T-cell (primary cell): Measurements from ENCODE around the gene CDO1. TPM values are rescaled to one million over a fixed set of nuclear protein-coding genes. Genes with fewer than 3 reads are reported as not detected.
"Not testable (repeated sequence)": the region's sequence is repeated elsewhere in the genome, so short reads cannot be mapped to it uniquely, and the experiment has no call there.

ENCODE experiments used
- ATAC-seq, 4 experiments: fragments of 200-7000 bp in 3 of 4; fragments of 150-1000 bp in 1 of 4; cut with Tn5 transposase; replicated peaks in 1 of 4; 1 replicate in 3 of 4; 2 replicates in 1 of 4; pipeline ENCODE4 v1.10.0; 2021; ENCODE audit warnings: moderate library complexity in 3 of 4, mild to moderate bottlenecking in 2 of 4, moderate number of reproducible peaks in 1 of 4
- CTCF ChIA-PET, 2 donors: fragments of 300-600 bp; sonication (Branson Sonifier 250); formaldehyde crosslinking; loops; one replicate each; lab custom pipeline; 2022; ENCODE audit warnings: antibody characterized with exemption in 2 of 2; lab: Charles Lee
- POLR2A ChIA-PET, 2 donors: fragments of 300-600 bp; sonication (Branson Sonifier 250); formaldehyde crosslinking; loops; one replicate each; lab custom pipeline; 2022; ENCODE audit warnings: antibody characterized with exemption in 2 of 2; lab: Charles Lee
- DNase-seq, 35 experiments: peaks; one replicate each; pipeline versions ENCODE4 v3.0.0 to v3.0.0-alpha.2; 2013 to 2023
- H3K27ac ChIP-seq: one replicate; pipeline ENCODE4 v1.5.1; 2013; ENCODE audit warnings: low read length
- H3K27me3 ChIP-seq, 2 experiments: replicated peaks in 1 of 2; 1 replicate in 1 of 2; 2 replicates in 1 of 2; pipeline versions ENCODE4 v1.6.1 to v1.7.0; 2013; ENCODE audit warnings: low read length in 1 of 2, mixed read lengths in 1 of 2; ENCODE audit not compliant: control insufficient read depth in 2 of 2, insufficient read depth in 2 of 2; ENCODE audit errors: extremely low read depth in 1 of 2
- H3K36me3 ChIP-seq, 2 donors: 1 replicate in 1 of 2; 2 replicates in 1 of 2; pipeline versions ENCODE4 v1.6.1 to v1.7.0; 2013; ENCODE audit warnings: low read length in 1 of 2; ENCODE audit not compliant: control insufficient read depth in 2 of 2, insufficient read depth in 1 of 2; ENCODE audit errors: extremely low read depth in 1 of 2
- H3K4me1 ChIP-seq, 2 experiments: 1 replicate in 1 of 2; 2 replicates in 1 of 2; pipeline versions ENCODE4 v1.6.1 to v1.7.0; 2013; ENCODE audit warnings: low read length in 2 of 2, mixed read lengths in 1 of 2; ENCODE audit not compliant: insufficient read depth in 2 of 2, control insufficient read depth in 1 of 2; ENCODE audit errors: extremely low read depth in 1 of 2
- H3K4me3 ChIP-seq, 2 donors: 1 replicate in 1 of 2; 2 replicates in 1 of 2; pipeline versions ENCODE4 v1.5.1 to v1.7.0; 2013; ENCODE audit warnings: mild to moderate bottlenecking in 2 of 2, low read length in 1 of 2, moderate library complexity in 1 of 2; ENCODE audit not compliant: control insufficient read depth in 1 of 2; ENCODE audit errors: extremely low read depth in 1 of 2
- H3K9me3 ChIP-seq: 2 replicates; pipeline ENCODE4 v1.7.0; 2013
- H3K27ac Mint-ChIP-seq, 2 donors: one replicate each; pipeline ENCODE4 v1.8.0; 2020 to 2021; ENCODE audit warnings: mild to moderate bottlenecking in 2 of 2, mixed read lengths in 2 of 2
- H3K27me3 Mint-ChIP-seq, 2 donors: one replicate each; pipeline ENCODE4 v1.8.0; 2021 to 2022; ENCODE audit warnings: mixed read lengths in 2 of 2
- H3K36me3 Mint-ChIP-seq: one replicate; pipeline ENCODE4 v1.8.0; 2021; ENCODE audit warnings: mixed read lengths
- H3K4me1 Mint-ChIP-seq, 3 donors: one replicate each; pipeline ENCODE4 v1.8.0; 2020 to 2022; ENCODE audit warnings: mixed read lengths in 3 of 3, mild to moderate bottlenecking in 1 of 3
- H3K4me3 Mint-ChIP-seq, 3 donors: one replicate each; pipeline ENCODE4 v1.8.0; 2020 to 2022; ENCODE audit warnings: mild to moderate bottlenecking in 3 of 3, mixed read lengths in 3 of 3, moderate library complexity in 3 of 3
- H3K9me3 Mint-ChIP-seq, 3 donors: one replicate each; pipeline ENCODE4 v1.8.0; 2020 to 2022; ENCODE audit warnings: mixed read lengths in 3 of 3
- WGBS: methylation state at CpG from one replicate; pipeline ENCODE4 v1.1.5; 2013; ENCODE audit warnings: missing lambda C conversion rate; ENCODE audit not compliant: insufficient coverage; 5-methylcytosine and 5-hydroxymethylcytosine counted together
- total RNA-seq, 35 experiments: library from RNA in 6 of 35; stranded (reverse) in 6 of 35; fragments of 120-200 nt in 1 of 35; gene quantifications; one replicate each; pipeline versions ENCODE4 v1.2.1 to v1.2.4 and lab custom pipeline; 2013 to 2026

Gene CDO1
- total RNA-seq, 5 donors from 2014 or later (not counting 1 experiment from before 2014, with no cell fraction given): 0.23 to 0.82 TPM; not detected in 3

DNA sequence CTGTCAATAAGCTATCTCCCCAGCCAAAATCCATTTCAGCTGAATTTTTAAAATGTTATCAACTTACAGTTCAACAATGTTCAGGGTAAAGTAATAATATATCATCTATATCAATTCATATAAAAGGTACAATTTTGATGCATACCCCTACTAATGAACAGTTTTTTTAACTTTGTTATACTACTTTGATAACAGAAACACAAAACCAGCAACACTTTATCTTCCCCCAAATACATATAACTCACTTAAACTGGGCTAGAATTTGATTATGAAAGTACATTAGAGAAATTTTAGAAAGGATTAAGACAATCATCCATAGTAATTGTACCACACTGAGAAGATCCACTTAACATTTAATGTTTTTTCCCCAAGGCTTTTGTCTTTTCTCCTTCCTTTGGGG, 5.1 kb downstream of the CDO1 start:
- ChIA-PET CTCF (no interaction called here), POLR2A (no interaction called here)
- Mint-ChIP-seq H3K9me3 (no peaks in the 10 kb centered on the region), H3K4me3 (no peak overlapping the region), H3K27me3 (peaks cover 38 to 47% of the 10 kb centered on the region in 2 donors), H3K36me3 (no peaks in the 10 kb centered on the region), H3K4me1 (peaks cover 16 to 19% (median 16%) of the 10 kb centered on the region in 3 donors), H3K27ac (no peak overlapping the region)
- ATAC-seq: no peak
- H3K27me3 ChIP-seq: peaks cover 14 to 22% of the 10 kb centered on the region in 2 experiments
- H3K36me3 ChIP-seq: no peaks in the 10 kb centered on the region
- H3K9me3 ChIP-seq: no peaks in the 10 kb centered on the region
- H3K27ac ChIP-seq: no peak overlapping the region
- no peak overlapping the region for H3K4me3 ChIP-seq
- H3K4me1 ChIP-seq: peaks cover 2 to 11% of the 10 kb centered on the region in 2 experiments
- DNase-seq: no peak

DNA sequence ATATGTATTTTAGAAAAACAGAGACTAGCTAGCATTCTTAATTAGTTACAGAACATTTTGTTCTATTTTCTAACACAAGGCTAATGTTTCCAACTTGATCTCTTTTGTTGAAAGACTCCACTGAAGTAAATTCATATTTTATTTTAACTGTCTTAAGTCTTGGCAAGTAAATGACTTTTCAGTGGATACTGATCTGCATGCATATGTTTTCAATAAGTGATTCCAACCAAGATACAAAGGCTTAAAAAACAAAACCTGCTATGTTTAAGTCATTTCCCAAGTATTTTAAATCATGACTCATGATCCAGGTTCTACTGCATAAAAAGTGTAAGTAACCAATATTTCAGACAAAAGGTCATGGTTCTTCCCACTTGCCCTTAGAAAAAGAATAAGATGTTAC, 5.7 kb downstream of the CDO1 start:
- Histone ChIP-seq H3K4me3 (no peak overlapping the region), H3K9me3 (no peaks in the 10 kb centered on the region), H3K36me3 (no peaks in the 10 kb centered on the region), H3K27ac (no peak overlapping the region), H3K4me1 (peaks cover 2 to 4% of the 10 kb centered on the region in 2 experiments), H3K27me3 (peaks cover 13 to 15% of the 10 kb centered on the region in 2 experiments)
- peaks cover 12 to 15% (median 12%) of the 10 kb centered on the region in 3 donors for H3K4me1 Mint-ChIP-seq
- no peak for DNase-seq
- no peak for ATAC-seq
- H3K27ac Mint-ChIP-seq: no peak overlapping the region
- no peaks in the 10 kb centered on the region for H3K36me3 Mint-ChIP-seq
- peaks cover 34 to 44% of the 10 kb centered on the region in 2 donors for H3K27me3 Mint-ChIP-seq
- ChIA-PET CTCF (no interaction called here), POLR2A (no interaction called here)
- H3K4me3 Mint-ChIP-seq: no peak overlapping the region
- H3K9me3 Mint-ChIP-seq: no peaks in the 10 kb centered on the region

DNA sequence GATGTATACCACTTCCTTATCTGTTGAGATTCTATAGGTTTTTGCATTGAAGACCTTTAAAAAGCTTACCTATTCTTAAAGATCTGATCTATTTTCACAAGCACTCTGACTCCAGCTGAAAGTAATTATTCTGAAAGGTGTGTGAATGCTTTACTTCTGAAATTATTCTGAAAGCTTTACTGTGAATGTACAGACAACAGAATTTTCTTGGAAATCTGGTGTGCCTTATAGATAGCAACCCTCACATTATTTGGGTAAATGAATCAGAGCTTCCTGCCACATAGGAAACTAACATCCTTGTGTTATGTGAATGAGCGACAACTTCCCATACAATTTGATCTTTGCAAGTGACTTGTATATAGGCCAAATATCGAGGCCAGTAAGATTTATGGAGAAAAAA, 6.5 kb downstream of the CDO1 start:
- CTCF ChIA-PET: interaction anchor here in 1 of 2 donors (0.6 kb wide), 2 partner anchors 41 to 173 kb away, joined by 3 to 4 read pairs; no protein-coding TSS in a partner anchor
- DNase-seq (no peak), ATAC-seq (no peak)
- Histone ChIP-seq H3K9me3 (no peaks in the 10 kb centered on the region), H3K36me3 (no peaks in the 10 kb centered on the region), H3K27ac (no peak overlapping the region), H3K4me3 (no peak overlapping the region), H3K4me1 (peaks cover 0 to 2% of the 10 kb centered on the region in 2 experiments), H3K27me3 (peaks cover 8 to 10% of the 10 kb centered on the region in 2 experiments)
- POLR2A ChIA-PET: no interaction called here
- H3K4me3 Mint-ChIP-seq: no peak overlapping the region
- H3K27me3 Mint-ChIP-seq: peaks cover 26 to 37% of the 10 kb centered on the region in 2 donors
- no peak overlapping the region for H3K27ac Mint-ChIP-seq
- H3K36me3 Mint-ChIP-seq: no peaks in the 10 kb centered on the region
- H3K4me1 Mint-ChIP-seq: peaks cover 4 to 7% (median 5%) of the 10 kb centered on the region in 3 donors
- WGBS: no CpG with 5 or more reads among the region's 2 CpGs
- no peaks in the 10 kb centered on the region for H3K9me3 Mint-ChIP-seq

DNA sequence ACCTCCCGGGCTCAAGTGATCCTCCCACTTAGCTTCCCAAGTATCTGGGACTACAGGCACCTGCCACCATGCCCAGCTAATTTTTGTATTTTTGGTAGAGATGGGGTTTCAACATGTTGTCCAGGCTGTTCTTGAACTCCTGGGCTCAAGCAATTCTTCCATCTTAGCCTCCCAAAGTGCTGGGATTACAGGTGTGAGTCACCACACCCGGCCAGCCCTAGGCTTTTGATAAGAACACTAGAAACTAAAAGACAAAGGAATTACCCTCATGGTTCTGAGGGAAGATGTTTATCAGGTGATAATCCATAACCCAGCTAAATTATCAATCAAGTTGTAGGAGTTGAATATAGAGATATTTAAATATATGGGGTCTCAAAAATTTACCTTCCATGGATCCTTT, 8.4 kb downstream of the CDO1 start:
- ATAC-seq, H3K27ac ChIP-seq, H3K27me3 ChIP-seq, H3K36me3 ChIP-seq, H3K4me3 Mint-ChIP-seq, H3K9me3 ChIP-seq, DNase-seq, H3K4me1 ChIP-seq, H3K4me3 ChIP-seq, H3K27ac Mint-ChIP-seq, H3K36me3 Mint-ChIP-seq, H3K9me3 Mint-ChIP-seq, POLR2A ChIA-PET, CTCF ChIA-PET, H3K4me1 Mint-ChIP-seq: not testable (repeated sequence)
- WGBS: no CpG with 5 or more reads among the region's 2 CpGs
- peaks cover 10 to 27% of the 10 kb centered on the region in 2 donors for H3K27me3 Mint-ChIP-seq

DNA sequence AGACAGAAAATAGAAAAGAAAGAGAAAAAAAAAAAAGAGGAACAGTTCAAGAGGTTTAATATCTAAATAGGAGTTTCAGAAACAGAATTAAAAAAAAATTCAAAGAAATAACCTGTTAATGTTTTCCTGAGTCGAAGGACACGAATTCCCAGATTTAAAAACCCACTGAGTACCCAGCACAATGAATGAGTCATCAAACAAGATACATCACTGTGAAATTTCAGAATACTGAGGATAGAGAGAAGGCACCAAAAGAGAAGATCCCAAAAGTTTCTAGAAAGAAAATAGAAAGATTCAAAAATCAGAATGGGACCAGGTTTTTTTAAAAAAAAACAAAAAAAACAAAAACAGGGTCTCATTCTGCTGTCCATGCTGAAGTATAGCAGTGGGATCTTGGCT, 8.8 kb downstream of the CDO1 start:
- POLR2A ChIA-PET: no interaction called here
- Histone ChIP-seq H3K4me1 (peaks cover 0 to 2% of the 10 kb centered on the region in 2 experiments), H3K9me3 (no peaks in the 10 kb centered on the region), H3K27me3 (peaks cover 0 to 2% of the 10 kb centered on the region in 2 experiments), H3K4me3 (no peak overlapping the region), H3K36me3 (no peaks in the 10 kb centered on the region), H3K27ac (no peak overlapping the region)
- H3K36me3 Mint-ChIP-seq: no peaks in the 10 kb centered on the region
- H3K27ac Mint-ChIP-seq: no peak overlapping the region
- DNase-seq (no peak), ATAC-seq (no peak)
- H3K4me1 Mint-ChIP-seq: peaks cover 3 to 4% (median 3%) of the 10 kb centered on the region in 3 donors
- CTCF ChIA-PET: interaction anchor here in 1 of 2 donors (0.6 kb wide), 1 partner anchor 24 kb away, joined by 3 read pairs; no protein-coding TSS in a partner anchor
- H3K4me3 Mint-ChIP-seq: no peak overlapping the region
- H3K27me3 Mint-ChIP-seq: peaks cover 8 to 24% of the 10 kb centered on the region in 2 donors
- no peaks in the 10 kb centered on the region for H3K9me3 Mint-ChIP-seq
- WGBS: no CpG with 5 or more reads among the region's 2 CpGs

DNA sequence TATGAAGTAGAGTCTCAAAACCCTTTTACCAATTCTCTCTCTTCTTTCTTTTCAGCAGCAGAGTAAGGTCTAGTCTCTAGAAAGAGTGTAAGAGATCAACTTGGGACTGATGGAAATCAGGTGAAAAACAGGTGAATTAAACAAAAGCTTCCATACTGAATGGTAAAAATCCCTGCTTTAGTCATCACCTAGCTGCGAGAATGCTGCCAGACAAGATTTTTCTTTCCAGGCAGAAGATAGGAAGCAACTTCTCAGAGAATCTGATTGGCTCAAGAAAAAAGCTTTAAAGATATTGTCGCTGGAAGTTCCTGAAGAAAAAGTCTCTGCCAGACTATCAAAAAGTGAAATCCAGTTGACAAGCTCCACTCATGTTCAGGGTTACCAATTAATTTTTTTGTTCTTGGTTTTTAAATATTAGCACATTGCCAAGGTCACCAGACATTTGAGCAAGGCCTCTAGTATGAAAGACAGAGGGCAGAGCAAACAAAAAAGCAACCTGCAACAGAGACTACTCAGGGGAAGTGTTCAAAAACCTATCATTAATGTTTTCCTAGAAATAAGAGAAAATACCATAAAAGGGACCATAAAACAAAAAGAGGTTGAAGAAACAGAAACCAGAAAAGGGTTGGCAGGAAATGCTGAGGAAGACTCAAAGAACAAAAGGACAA, 9.3 kb downstream of the CDO1 start:
- H3K27me3 ChIP-seq: peaks cover 0 to 2% of the 10 kb centered on the region in 2 experiments
- H3K4me1 Mint-ChIP-seq: peaks cover 3 to 4% (median 3%) of the 10 kb centered on the region in 3 donors
- H3K27ac ChIP-seq: no peak overlapping the region
- H3K9me3 ChIP-seq: no peaks in the 10 kb centered on the region
- H3K36me3 Mint-ChIP-seq: no peaks in the 10 kb centered on the region
- ChIA-PET CTCF (interaction anchor here in 1 of 2 donors (0.6 kb wide), 1 partner anchor 25 kb away, joined by 3 read pairs; no protein-coding TSS in a partner anchor), POLR2A (no interaction called here)
- H3K9me3 Mint-ChIP-seq: no peaks in the 10 kb centered on the region
- DNase-seq (no peak), ATAC-seq (no peak)
- peaks cover 5 to 22% of the 10 kb centered on the region in 2 donors for H3K27me3 Mint-ChIP-seq
- H3K4me1 ChIP-seq: peaks cover 0 to 2% of the 10 kb centered on the region in 2 experiments
- no peak overlapping the region for H3K4me3 Mint-ChIP-seq
- no peak overlapping the region for H3K4me3 ChIP-seq
- WGBS: 93% methylated on average over 2 of the region's 2 CpGs
- H3K36me3 ChIP-seq: no peaks in the 10 kb centered on the region
- no peak overlapping the region for H3K27ac Mint-ChIP-seq
